ENCODE results near the gene DDX28. TPM values are rescaled to one million over a fixed set of nuclear protein-coding genes. Genes with fewer than 3 reads are reported as not detected.
"Not testable (repeated sequence)": the region's sequence is repeated elsewhere in the genome, so short reads cannot be mapped to it uniquely, and the experiment has no call there.

Gene DDX28
- total RNA-seq, 1 donor from 2014 or later: 7.5 TPM

- H3K4me3 Mint-ChIP-seq (ENCODE audit: unreplicated experiment): no peak overlapping the region
- no peaks in the 10 kb centered on the region for H3K36me3 Mint-ChIP-seq (ENCODE audit: unreplicated experiment)
- peaks cover 1% of the 10 kb centered on the region for H3K4me1 Mint-ChIP-seq (ENCODE audit: unreplicated experiment)
- TF ChIP-seq CTCF (IDR thresholded peaks at IDR 0.05): no peak
- peaks cover 13% of the 10 kb centered on the region for H3K27me3 Mint-ChIP-seq (ENCODE audit: unreplicated experiment)
- no peak for DNase-seq (ENCODE audit: extremely low spot score, unreplicated experiment)
- no peaks in the 10 kb centered on the region for H3K9me3 Mint-ChIP-seq (ENCODE audit: unreplicated experiment)
- H3K27ac Mint-ChIP-seq (ENCODE audit: unreplicated experiment): no peak overlapping the region
Measured at GRCh38 chr16:67975321-67976105, 47.5 kb downstream of the DDX28 start.

GRCh38 chr16:67972285-67972684 is 50.7 kb downstream of the DDX28 start:
- not testable (repeated sequence) for H3K27me3 Mint-ChIP-seq (ENCODE audit: unreplicated experiment); H3K4me1 Mint-ChIP-seq (ENCODE audit: unreplicated experiment); H3K9me3 Mint-ChIP-seq (ENCODE audit: unreplicated experiment); H3K36me3 Mint-ChIP-seq (ENCODE audit: unreplicated experiment); H3K27ac Mint-ChIP-seq (ENCODE audit: unreplicated experiment); H3K4me3 Mint-ChIP-seq (ENCODE audit: unreplicated experiment); DNase-seq (ENCODE audit: extremely low spot score, unreplicated experiment)

- H3K4me3 Mint-ChIP-seq (ENCODE audit: unreplicated experiment): no peak overlapping the region
- H3K36me3 Mint-ChIP-seq (ENCODE audit: unreplicated experiment): no peaks in the 10 kb centered on the region
- peaks cover under 1% of the 10 kb centered on the region for H3K27me3 Mint-ChIP-seq (ENCODE audit: unreplicated experiment)
- no peaks in the 10 kb centered on the region for H3K9me3 Mint-ChIP-seq (ENCODE audit: unreplicated experiment)
- DNase-seq (ENCODE audit: extremely low spot score, unreplicated experiment): no peak
- peaks cover 17% of the 10 kb centered on the region for H3K4me1 Mint-ChIP-seq (ENCODE audit: unreplicated experiment)
- TF ChIP-seq CTCF (IDR thresholded peaks at IDR 0.05): no peak
- H3K27ac Mint-ChIP-seq (ENCODE audit: unreplicated experiment): no peak overlapping the region
Measured at GRCh38 chr16:67971111-67971510, 51.9 kb downstream of the DDX28 start.

Other genes with a start within 250 kb of the DDX28 start
- gene RANBP10, start 216.7 kb downstream of the DDX28 start, total RNA-seq: 18.9 and 19.5 TPM in 2 replicates
- 3.6 and 4.1 TPM in 2 replicates for gene TSNAXIP1, start 216.3 kb downstream of the DDX28 start, total RNA-seq
- gene THAP11, start 180.9 kb downstream of the DDX28 start, total RNA-seq: 29.5 and 30.0 TPM in 2 replicates
- gene NUTF2, start 176.3 kb downstream of the DDX28 start, total RNA-seq: 121 and 125 TPM in 2 replicates
- gene CENPT, start 175.5 kb downstream of the DDX28 start, total RNA-seq: 46.3 and 51.2 TPM in 2 replicates
- 68.2 and 75.4 TPM in 2 replicates for gene EDC4, start 150.2 kb downstream of the DDX28 start, total RNA-seq
- gene NRN1L, start 138.3 kb downstream of the DDX28 start, total RNA-seq: 1.4 and 1.5 TPM in 2 replicates
- gene PSKH1, start 130.0 kb downstream of the DDX28 start, total RNA-seq: 43.9 and 45.5 TPM in 2 replicates
- gene CTRL, start 91.4 kb downstream of the DDX28 start, total RNA-seq: 0.39 and 0.91 TPM in 2 replicates
- gene PSMB10, start 86.4 kb downstream of the DDX28 start, total RNA-seq: 58.3 and 59.0 TPM in 2 replicates
- gene LCAT, start 79.1 kb downstream of the DDX28 start, total RNA-seq: 35.3 and 36.9 TPM in 2 replicates
- gene SLC12A4, start 54.6 kb downstream of the DDX28 start, total RNA-seq: 90.7 and 91.6 TPM in 2 replicates
- not detected in 2 replicates for gene DPEP3, start 42.7 kb downstream of the DDX28 start, total RNA-seq
- gene DPEP2, start 23.7 kb downstream of the DDX28 start, total RNA-seq: not detected in 2 replicates
- not detected in 2 replicates for gene DPEP2NB, start 7.3 kb downstream of the DDX28 start, total RNA-seq
- 13.6 and 17.2 TPM in 2 replicates for gene DUS2, start 52 bp upstream of the DDX28 start, total RNA-seq
- gene NFATC3, start 62.1 kb upstream of the DDX28 start, total RNA-seq: 42.0 and 42.3 TPM in 2 replicates
- gene ESRP2, start 212.9 kb upstream of the DDX28 start, total RNA-seq: 0.16 and 0.24 TPM in 2 replicates
- gene PLA2G15, start 222.1 kb upstream of the DDX28 start, total RNA-seq: 25.9 and 27.9 TPM in 2 replicates
- gene SLC7A6, start 241.3 kb upstream of the DDX28 start, total RNA-seq: 50.7 and 52.9 TPM in 2 replicates

Data from osteocyte (in vitro differentiated cells).